ENCODE data around the gene ATP1B1.

The ATP1B1 gene

GRCh38 chr1:169106095-169106920 is at the start of gene ATP1B1:
TSS of gene ATP1B1 (plus strand) at chr1:169106690. CDS start at chr1:169106830, 140 bp downstream.
- peak within 1 kb of the TSS; percentile 98 for H3K4me3 ChIP-seq (ENCODE audit: low read length)
- TF ChIP-seq ZNF274 (IDR thresholded peaks at IDR 0.05; ENCODE audit: low read depth, low read length), result no peak

GRCh38 chr1:169059421-169059820 is 47.1 kb upstream of the ATP1B1 start:
- H3K4me3 ChIP-seq (ENCODE audit: low read length), result no peak overlapping the region
- no peak for TF ChIP-seq ZNF274 (IDR thresholded peaks at IDR 0.05; ENCODE audit: low read depth, low read length)

- TF ChIP-seq ZNF274 (IDR thresholded peaks at IDR 0.05; ENCODE audit: low read depth, low read length), result no peak
- no peak overlapping the region for H3K4me3 ChIP-seq (ENCODE audit: low read length)
Observed at GRCh38 chr1:169060043-169060722, 46.3 kb upstream of the ATP1B1 start.

GRCh38 chr1:169060919-169061639 is 45.4 kb upstream of the ATP1B1 start:
- H3K4me3 ChIP-seq (ENCODE audit: low read length), result no peak overlapping the region
- TF ChIP-seq ZNF274 (IDR thresholded peaks at IDR 0.05; ENCODE audit: low read depth, low read length), result no peak

GRCh38 chr1:169062152-169062551 is 44.3 kb upstream of the ATP1B1 start:
- no peak for TF ChIP-seq ZNF274 (IDR thresholded peaks at IDR 0.05; ENCODE audit: low read depth, low read length)
- no peak overlapping the region for H3K4me3 ChIP-seq (ENCODE audit: low read length)

- no peak overlapping the region for H3K4me3 ChIP-seq (ENCODE audit: low read length)
- no peak for TF ChIP-seq ZNF274 (IDR thresholded peaks at IDR 0.05; ENCODE audit: low read depth, low read length)
Observed at GRCh38 chr1:169064103-169064502, 42.4 kb upstream of the ATP1B1 start.

- no peak for TF ChIP-seq ZNF274 (IDR thresholded peaks at IDR 0.05; ENCODE audit: low read depth, low read length)
- no peak overlapping the region for H3K4me3 ChIP-seq (ENCODE audit: low read length)
Observed at GRCh38 chr1:169070547-169070946, 35.9 kb upstream of the ATP1B1 start.

- H3K4me3 ChIP-seq (ENCODE audit: low read length), result no peak overlapping the region
- TF ChIP-seq ZNF274 (IDR thresholded peaks at IDR 0.05; ENCODE audit: low read depth, low read length), result no peak
Observed at GRCh38 chr1:169070958-169071357, 35.5 kb upstream of the ATP1B1 start.

GRCh38 chr1:169072945-169073725 is 33.4 kb upstream of the ATP1B1 start:
- no peak for TF ChIP-seq ZNF274 (IDR thresholded peaks at IDR 0.05; ENCODE audit: low read depth, low read length)
- no peak overlapping the region for H3K4me3 ChIP-seq (ENCODE audit: low read length)

GRCh38 chr1:169078163-169078883 is 28.2 kb upstream of the ATP1B1 start:
- no peak overlapping the region for H3K4me3 ChIP-seq (ENCODE audit: low read length)

GRCh38 chr1:169081503-169082123 is 24.9 kb upstream of the ATP1B1 start:
- H3K4me3 ChIP-seq (ENCODE audit: low read length), result no peak overlapping the region
- TF ChIP-seq ZNF274 (IDR thresholded peaks at IDR 0.05; ENCODE audit: low read depth, low read length), result no peak

More at GRCh38 chr1:169078163-169078883, 28.2 kb upstream of the ATP1B1 start:
- no peak for TF ChIP-seq ZNF274 (IDR thresholded peaks at IDR 0.05; ENCODE audit: low read depth, low read length)

- TF ChIP-seq ZNF274 (IDR thresholded peaks at IDR 0.05; ENCODE audit: low read depth, low read length), result no peak
Observed at GRCh38 chr1:169085911-169086310, 20.6 kb upstream of the ATP1B1 start.

More at GRCh38 chr1:169085911-169086310, 20.6 kb upstream of the ATP1B1 start:
- H3K4me3 ChIP-seq (ENCODE audit: low read length), result no peak overlapping the region

Data from GM08714 (cell line).